MM.1S (cell line): ENCODE measurements around the gene SLC8B1.

Source experiments
- EZH2phosphoT487 ChIP-seq: fragments of 300-600 bp; sonication (generic); IDR thresholded peaks from 2 replicates; pipeline ENCODE4 v1.6.1; 2018; ENCODE audit warnings: antibody characterized with exemption, low read length
- TF ChIP-seq, protein P1 (sequence below): fragments of 300-600 bp; sonication (generic); IDR thresholded peaks from 2 replicates; pipeline ENCODE4 v1.5.1; 2016; ENCODE audit warnings: antibody characterized with exemption, low read length, mixed read lengths

DNA sequence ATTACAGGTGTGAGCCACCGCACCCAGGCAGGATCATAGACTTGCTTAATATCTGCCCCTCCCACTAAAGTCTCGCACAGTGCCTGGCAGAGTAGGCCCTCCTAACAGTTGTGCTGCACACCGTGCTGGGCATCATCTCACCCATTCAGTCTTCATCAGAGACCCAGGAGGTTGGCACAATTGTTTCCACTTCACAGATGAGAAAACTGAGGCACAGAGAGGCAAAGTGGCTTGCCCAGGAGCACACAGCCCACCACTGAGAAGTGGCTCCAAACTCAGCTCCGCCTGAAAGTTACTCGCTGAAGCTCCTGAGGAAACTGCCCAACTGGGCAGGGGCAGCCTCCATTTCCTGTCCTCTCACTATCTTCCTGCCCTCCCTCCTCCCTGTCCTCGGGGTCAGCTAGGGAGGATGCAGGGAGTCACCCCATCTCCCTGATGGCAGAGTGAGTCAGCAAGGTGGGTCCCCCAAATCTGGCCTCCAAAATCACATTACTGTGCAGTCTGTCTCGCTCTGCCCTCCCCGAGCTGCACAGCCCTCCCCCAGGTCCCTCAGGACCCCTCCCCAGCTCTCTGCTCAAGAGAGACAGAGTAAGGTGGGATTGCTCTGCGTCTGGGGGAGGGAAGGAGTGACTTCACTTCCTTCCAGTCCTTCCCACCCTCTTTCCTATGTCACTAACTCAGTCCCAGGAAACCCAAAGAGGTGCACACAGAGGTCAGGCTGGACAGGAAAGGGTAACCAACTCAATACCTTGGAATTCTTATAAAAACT is 5.7 kb downstream of the SLC8B1 start:
- TF ChIP-seq, protein P1, sequence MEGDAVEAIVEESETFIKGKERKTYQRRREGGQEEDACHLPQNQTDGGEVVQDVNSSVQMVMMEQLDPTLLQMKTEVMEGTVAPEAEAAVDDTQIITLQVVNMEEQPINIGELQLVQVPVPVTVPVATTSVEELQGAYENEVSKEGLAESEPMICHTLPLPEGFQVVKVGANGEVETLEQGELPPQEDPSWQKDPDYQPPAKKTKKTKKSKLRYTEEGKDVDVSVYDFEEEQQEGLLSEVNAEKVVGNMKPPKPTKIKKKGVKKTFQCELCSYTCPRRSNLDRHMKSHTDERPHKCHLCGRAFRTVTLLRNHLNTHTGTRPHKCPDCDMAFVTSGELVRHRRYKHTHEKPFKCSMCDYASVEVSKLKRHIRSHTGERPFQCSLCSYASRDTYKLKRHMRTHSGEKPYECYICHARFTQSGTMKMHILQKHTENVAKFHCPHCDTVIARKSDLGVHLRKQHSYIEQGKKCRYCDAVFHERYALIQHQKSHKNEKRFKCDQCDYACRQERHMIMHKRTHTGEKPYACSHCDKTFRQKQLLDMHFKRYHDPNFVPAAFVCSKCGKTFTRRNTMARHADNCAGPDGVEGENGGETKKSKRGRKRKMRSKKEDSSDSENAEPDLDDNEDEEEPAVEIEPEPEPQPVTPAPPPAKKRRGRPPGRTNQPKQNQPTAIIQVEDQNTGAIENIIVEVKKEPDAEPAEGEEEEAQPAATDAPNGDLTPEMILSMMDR, result no peak
- no peak for TF ChIP-seq EZH2phosphoT487
